Measurements from ENCODE around the gene PRR3.

GRCh38 chr6:30600451-30600961 lies 43.4 kb downstream of the PRR3 start:
- TF ChIP-seq ESRRA (CRISPR knock-in tag; IDR thresholded peaks at IDR 0.05; ENCODE audit: borderline replicate concordance) = no peak
- TF ChIP-seq FOXJ3 (CRISPR knock-in tag; IDR thresholded peaks at IDR 0.05; ENCODE audit: borderline replicate concordance) = no peak
- no peak for TF ChIP-seq CTCF (IDR thresholded peaks at IDR 0.05)
- no peak for TF ChIP-seq CREM (CRISPR knock-in tag; IDR thresholded peaks at IDR 0.05)
- TF ChIP-seq MAX (CRISPR knock-in tag; IDR thresholded peaks at IDR 0.05) = no peak
- TF ChIP-seq CBFB (CRISPR knock-in tag; IDR thresholded peaks at IDR 0.05; ENCODE audit: low read depth) = no peak
- no peak for TF ChIP-seq AFF4 (CRISPR knock-in tag; IDR thresholded peaks at IDR 0.05; ENCODE audit: borderline replicate concordance)
- TF ChIP-seq PRDM15 (CRISPR knock-in tag; IDR thresholded peaks at IDR 0.05) = no peak
- TF ChIP-seq CREB1 (CRISPR knock-in tag; IDR thresholded peaks at IDR 0.05) = no peak
- TF ChIP-seq ZNF121 (CRISPR knock-in tag; IDR thresholded peaks at IDR 0.05) = no peak
